Fibroblast of pulmonary artery (primary cell): ENCODE results near the gene DNAJB8.

Experiments used
- DNase-seq: peaks from one replicate; pipeline ENCODE4 v3.0.0-alpha.2; 2010; ENCODE audit warnings: low read depth
- H3K4me3 ChIP-seq: replicated peaks from 2 replicates; pipeline ENCODE4 v1.5.1; 2011; ENCODE audit warnings: low read depth, mild to moderate bottlenecking, control low read depth, low read length, moderate library complexity
- TF ChIP-seq, protein P1 (sequence below): IDR thresholded peaks from 2 replicates; pipeline ENCODE4 v1.5.1; 2011; ENCODE audit warnings: mild to moderate bottlenecking, control low read depth, low read length, inconsistent platforms; ENCODE audit errors: missing control alignments

DNAJB8 gene

DNA sequence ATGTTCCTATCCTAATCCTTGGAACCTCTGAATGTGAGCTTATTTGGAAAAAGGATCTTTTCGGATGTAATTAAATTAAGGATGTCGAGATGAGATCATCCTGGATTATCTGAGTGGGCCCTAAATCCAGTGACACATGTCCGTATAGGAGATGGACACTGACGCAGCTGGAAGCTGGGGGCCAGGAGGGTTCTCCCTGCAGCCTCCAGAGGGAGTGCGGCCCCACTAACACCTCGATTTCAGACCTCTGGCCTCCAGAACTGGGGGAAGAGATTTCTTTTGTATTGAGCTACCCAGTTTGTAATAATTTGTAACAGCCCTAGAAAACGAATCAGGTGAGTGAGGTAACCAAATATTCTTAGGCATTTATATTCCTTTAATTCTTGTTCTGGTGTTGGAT, 2.5 kb downstream of the DNAJB8 start:
- no peak for DNase-seq
- TF ChIP-seq, protein P1, sequence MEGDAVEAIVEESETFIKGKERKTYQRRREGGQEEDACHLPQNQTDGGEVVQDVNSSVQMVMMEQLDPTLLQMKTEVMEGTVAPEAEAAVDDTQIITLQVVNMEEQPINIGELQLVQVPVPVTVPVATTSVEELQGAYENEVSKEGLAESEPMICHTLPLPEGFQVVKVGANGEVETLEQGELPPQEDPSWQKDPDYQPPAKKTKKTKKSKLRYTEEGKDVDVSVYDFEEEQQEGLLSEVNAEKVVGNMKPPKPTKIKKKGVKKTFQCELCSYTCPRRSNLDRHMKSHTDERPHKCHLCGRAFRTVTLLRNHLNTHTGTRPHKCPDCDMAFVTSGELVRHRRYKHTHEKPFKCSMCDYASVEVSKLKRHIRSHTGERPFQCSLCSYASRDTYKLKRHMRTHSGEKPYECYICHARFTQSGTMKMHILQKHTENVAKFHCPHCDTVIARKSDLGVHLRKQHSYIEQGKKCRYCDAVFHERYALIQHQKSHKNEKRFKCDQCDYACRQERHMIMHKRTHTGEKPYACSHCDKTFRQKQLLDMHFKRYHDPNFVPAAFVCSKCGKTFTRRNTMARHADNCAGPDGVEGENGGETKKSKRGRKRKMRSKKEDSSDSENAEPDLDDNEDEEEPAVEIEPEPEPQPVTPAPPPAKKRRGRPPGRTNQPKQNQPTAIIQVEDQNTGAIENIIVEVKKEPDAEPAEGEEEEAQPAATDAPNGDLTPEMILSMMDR: no peak

GRCh38 chr3:128463771-128464170, 2.9 kb downstream of the DNAJB8 start:
- TF ChIP-seq, protein P1: no peak
- no peak overlapping the region for H3K4me3 ChIP-seq
- DNase-seq: no peak

More for the DNA sequence above, 2.5 kb downstream of the DNAJB8 start:
- no peak overlapping the region for H3K4me3 ChIP-seq

GRCh38 chr3:128463354-128463753, 3.3 kb downstream of the DNAJB8 start:
- no peak overlapping the region for H3K4me3 ChIP-seq
- TF ChIP-seq, protein P1: no peak
- DNase-seq: no peak

DNA sequence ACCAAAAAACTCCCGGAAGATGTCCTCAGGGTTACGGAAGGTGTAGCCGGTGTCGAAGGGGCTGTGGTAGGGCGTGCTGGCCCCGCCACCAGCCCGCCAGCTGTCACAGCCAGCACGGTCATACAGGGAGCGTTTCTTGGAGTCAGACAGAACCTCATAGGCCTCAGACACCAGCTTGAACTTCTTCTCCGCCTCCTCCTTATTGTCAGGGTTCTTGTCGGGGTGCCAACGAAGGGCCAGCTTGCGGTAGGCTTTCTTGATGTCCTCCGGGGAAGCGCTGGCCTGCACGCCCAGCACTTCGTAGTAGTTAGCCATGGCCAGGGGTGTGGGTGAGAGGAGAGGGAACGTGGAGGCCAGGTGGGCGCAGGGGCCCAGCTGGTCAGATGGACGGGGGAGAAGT, 3.8 kb downstream of the DNAJB8 start:
- H3K4me3 ChIP-seq: no peak overlapping the region
- DNase-seq: no peak
- TF ChIP-seq, protein P1: no peak

- no peak overlapping the region for H3K4me3 ChIP-seq
- no peak for DNase-seq
- TF ChIP-seq, protein P1: no peak
Measured at GRCh38 chr3:128462341-128462910, 4.3 kb downstream of the DNAJB8 start.

GRCh38 chr3:128461731-128462130, 5.0 kb downstream of the DNAJB8 start:
- TF ChIP-seq, protein P1: no peak

GRCh38 chr3:128459461-128459820, 7.2 kb downstream of the DNAJB8 start:
- TF ChIP-seq, protein P1: no peak
- no peak overlapping the region for H3K4me3 ChIP-seq
- no peak for DNase-seq

More at GRCh38 chr3:128461731-128462130, 5.0 kb downstream of the DNAJB8 start:
- no peak overlapping the region for H3K4me3 ChIP-seq
- DNase-seq: no peak
